ENCODE measurements around the gene POLH.
A peak's percentile ranks its signal among the peaks of the same experiment; 100 is the strongest.
"Not testable (repeated sequence)": the region's sequence is repeated elsewhere in the genome, so short reads cannot be mapped to it uniquely, and the experiment has no call there.

Gene POLH

GRCh38 chr6:43575772-43576551 lies at the start of gene POLH, which contains the start of gene XPO5:
Gene POLH, plus strand, starts transcription at chr6:43576185. Its CDS starts 6,135 bp downstream, at chr6:43582320.
Gene XPO5, minus strand, starts transcription at chr6:43576038. Its CDS starts 174 bp downstream, at chr6:43575864.
- DNase-seq (ENCODE audit: low read depth, low spot score), result peak; percentile 80

GRCh38 chr6:43532201-43532600 lies 43.8 kb upstream of the POLH start:
- no peak for DNase-seq (ENCODE audit: low read depth, low spot score)

GRCh38 chr6:43538986-43539385 lies 37.0 kb upstream of the POLH start:
- not testable (repeated sequence) for DNase-seq (ENCODE audit: low read depth, low spot score)

- not testable (repeated sequence) for DNase-seq (ENCODE audit: low read depth, low spot score)
These were observed 36.6 kb upstream of the POLH start for GRCh38 chr6:43539409-43539808.

- no peak for DNase-seq (ENCODE audit: low read depth, low spot score)
These were observed 35.5 kb upstream of the POLH start for GRCh38 chr6:43540507-43540906.

- DNase-seq (ENCODE audit: low read depth, low spot score), result no peak
These were observed 34.1 kb upstream of the POLH start for GRCh38 chr6:43541774-43542471.

- no peak for DNase-seq (ENCODE audit: low read depth, low spot score)
These were observed 31.5 kb upstream of the POLH start for GRCh38 chr6:43544461-43544860.

GRCh38 chr6:43547222-43547621 lies 28.8 kb upstream of the POLH start:
- DNase-seq (ENCODE audit: low read depth, low spot score), result no peak

GRCh38 chr6:43557620-43558019 lies 18.4 kb upstream of the POLH start:
- DNase-seq (ENCODE audit: low read depth, low spot score), result not testable (repeated sequence)

- DNase-seq (ENCODE audit: low read depth, low spot score), result no peak
These were observed 16.7 kb upstream of the POLH start for GRCh38 chr6:43559328-43559727.

GRCh38 chr6:43570876-43571441 lies 5.0 kb upstream of the POLH start:
- DNase-seq (ENCODE audit: low read depth, low spot score), result no peak

- no peak for DNase-seq (ENCODE audit: low read depth, low spot score)
These were observed 4.0 kb upstream of the POLH start for GRCh38 chr6:43572015-43572414.

GRCh38 chr6:43575105-43575771 lies 747 bp upstream of the POLH start:
- no peak for DNase-seq (ENCODE audit: low read depth, low spot score)

GRCh38 chr6:43578748-43579147 lies 2.8 kb downstream of the POLH start:
- no peak for DNase-seq (ENCODE audit: low read depth, low spot score)

- no peak for DNase-seq (ENCODE audit: low read depth, low spot score)
These were observed 3.2 kb downstream of the POLH start for GRCh38 chr6:43579171-43579570.

- no peak for DNase-seq (ENCODE audit: low read depth, low spot score)
These were observed 6.9 kb downstream of the POLH start for GRCh38 chr6:43582911-43583310.

- DNase-seq (ENCODE audit: low read depth, low spot score), result no peak
These were observed 9.0 kb downstream of the POLH start for GRCh38 chr6:43584892-43585570.

- no peak for DNase-seq (ENCODE audit: low read depth, low spot score)
These were observed 12.2 kb downstream of the POLH start for GRCh38 chr6:43588194-43588593.

GRCh38 chr6:43589564-43589963 lies 13.6 kb downstream of the POLH start:
- not testable (repeated sequence) for DNase-seq (ENCODE audit: low read depth, low spot score)

GRCh38 chr6:43593938-43594337 lies 18.0 kb downstream of the POLH start:
- no peak for DNase-seq (ENCODE audit: low read depth, low spot score)

- DNase-seq (ENCODE audit: low read depth, low spot score), result no peak
These were observed 24.6 kb downstream of the POLH start for GRCh38 chr6:43600595-43600994.

Data from activated CD4-positive, CD25-positive, alpha-beta regulatory T cell treated with anti-CD3 and anti-CD28 coated beads, Interleukin-2, amount 50 U/mL, for 16 hours (primary cell).